Mesodermal cell (in vitro differentiated cells): ENCODE measurements around the gene KIFAP3.

ENCODE experiments used
- H3K27ac ChIP-seq: 2 replicates; pipeline ENCODE4 v1.7.0; 2013; ENCODE audit warnings: mild to moderate bottlenecking, low read depth, low read length, moderate library complexity; ENCODE audit not compliant: severe bottlenecking
- H3K36me3 ChIP-seq: 2 replicates; pipeline ENCODE4 v1.7.1; 2013; ENCODE audit warnings: mild to moderate bottlenecking, low read length, moderate library complexity; ENCODE audit not compliant: control insufficient read depth, insufficient read depth
- H3K4me1 ChIP-seq: one replicate; pipeline ENCODE4 v1.7.1; 2013; ENCODE audit warnings: mild to moderate bottlenecking, low read length; ENCODE audit not compliant: insufficient read depth, control insufficient read depth, poor library complexity, severe bottlenecking
- H3K4me3 ChIP-seq: 2 replicates; pipeline ENCODE4 v1.7.0; 2013; ENCODE audit warnings: low read length, control low read depth, mild to moderate bottlenecking; ENCODE audit not compliant: insufficient read depth, poor library complexity, severe bottlenecking; ENCODE audit errors: extremely low read depth
- H3K9me3 ChIP-seq: 2 replicates; pipeline ENCODE4 v1.7.1; 2013; ENCODE audit warnings: mild to moderate bottlenecking, low read length, moderate library complexity; ENCODE audit not compliant: control insufficient read depth
- WGBS, 2 experiments: methylation state at CpG; one replicate each; pipeline ENCODE4 v1.1.5; 2013; ENCODE audit warnings: missing lambda C conversion rate in 2 of 2; ENCODE audit not compliant: insufficient coverage in 2 of 2; 5-methylcytosine and 5-hydroxymethylcytosine counted together

Gene KIFAP3

GRCh38 chr1:169889871-169890270, 184.6 kb downstream of the KIFAP3 start:
- H3K36me3 ChIP-seq = peaks cover 25% of the 10 kb centered on the region
- peaks cover 5% of the 10 kb centered on the region for H3K4me1 ChIP-seq
- no peak overlapping the region for H3K4me3 ChIP-seq
- H3K27ac ChIP-seq = no peak overlapping the region
- H3K9me3 ChIP-seq = no peaks in the 10 kb centered on the region
- 87 to 93% methylated on average over 1 to 2 of the region's 2 CpGs for WGBS, 2 experiments

GRCh38 chr1:169886931-169887330, 187.6 kb downstream of the KIFAP3 start:
- Histone ChIP-seq H3K27ac (no peak overlapping the region), H3K4me1 (peaks cover 5% of the 10 kb centered on the region), H3K4me3 (no peak overlapping the region), H3K9me3 (no peaks in the 10 kb centered on the region), H3K36me3 (peaks cover 36% of the 10 kb centered on the region)
- WGBS, 2 experiments = 100% methylated on average over 1 of the region's 2 CpGs; no CpG with 5 or more reads in 1 of the 2 experiments

GRCh38 chr1:169886422-169886821, 188.1 kb downstream of the KIFAP3 start:
- Histone ChIP-seq H3K4me1 (peaks cover 5% of the 10 kb centered on the region), H3K27ac (no peak overlapping the region), H3K4me3 (no peak overlapping the region), H3K9me3 (no peaks in the 10 kb centered on the region), H3K36me3 (peaks cover 40% of the 10 kb centered on the region)
- WGBS, 2 experiments = no CpG with 5 or more reads among the region's 1 CpG

- no peak overlapping the region for H3K4me3 ChIP-seq
- H3K27ac ChIP-seq = no peak overlapping the region
- H3K4me1 ChIP-seq = no peaks in the 10 kb centered on the region
- H3K9me3 ChIP-seq = no peaks in the 10 kb centered on the region
- no CpG with 5 or more reads among the region's 2 CpGs for WGBS, 2 experiments
- H3K36me3 ChIP-seq = peaks cover 40% of the 10 kb centered on the region
These were observed 189.3 kb downstream of the KIFAP3 start for GRCh38 chr1:169885207-169885606.

- no peaks in the 10 kb centered on the region for H3K4me1 ChIP-seq
- H3K4me3 ChIP-seq = no peak overlapping the region
- H3K36me3 ChIP-seq = peaks cover 40% of the 10 kb centered on the region
- no peaks in the 10 kb centered on the region for H3K9me3 ChIP-seq
- no peak overlapping the region for H3K27ac ChIP-seq
These were observed 189.9 kb downstream of the KIFAP3 start for GRCh38 chr1:169884634-169885033.

GRCh38 chr1:169882039-169882511, 192.4 kb downstream of the KIFAP3 start:
- Histone ChIP-seq H3K4me1 (no peaks in the 10 kb centered on the region), H3K4me3 (no peak overlapping the region), H3K27ac (no peak overlapping the region), H3K36me3 (peaks cover 39% of the 10 kb centered on the region), H3K9me3 (no peaks in the 10 kb centered on the region)
- WGBS, 2 experiments = 96 to 98% methylated on average over 17 to 20 of the region's 20 CpGs

- H3K36me3 ChIP-seq = peaks cover 42% of the 10 kb centered on the region
- peaks cover 3% of the 10 kb centered on the region for H3K4me1 ChIP-seq
- H3K27ac ChIP-seq = no peak overlapping the region
- no peaks in the 10 kb centered on the region for H3K9me3 ChIP-seq
- 80 to 100% methylated on average over 1 to 3 of the region's 4 CpGs for WGBS, 2 experiments
- no peak overlapping the region for H3K4me3 ChIP-seq
These were observed 195.3 kb downstream of the KIFAP3 start for GRCh38 chr1:169879034-169879840.

GRCh38 chr1:169878498-169878897, 196.0 kb downstream of the KIFAP3 start:
- Histone ChIP-seq H3K27ac (no peak overlapping the region), H3K4me1 (peaks cover 3% of the 10 kb centered on the region), H3K9me3 (peaks cover 5% of the 10 kb centered on the region), H3K36me3 (peaks cover 44% of the 10 kb centered on the region), H3K4me3 (no peak overlapping the region)
- 90 to 100% methylated on average over 2 of the region's 4 CpGs for WGBS, 2 experiments

GRCh38 chr1:169877800-169878491, 196.5 kb downstream of the KIFAP3 start:
- Histone ChIP-seq H3K27ac (no peak overlapping the region), H3K4me1 (peaks cover 3% of the 10 kb centered on the region), H3K36me3 (peaks cover 44% of the 10 kb centered on the region), H3K9me3 (peaks cover 11% of the 10 kb centered on the region), H3K4me3 (no peak overlapping the region)
- WGBS, 2 experiments = no CpG with 5 or more reads among the region's 2 CpGs

- 81% methylated on average over 3 of the region's 3 CpGs; no CpG with 5 or more reads in 1 of the 2 experiments for WGBS, 2 experiments
- Histone ChIP-seq H3K9me3 (peaks cover 23% of the 10 kb centered on the region), H3K27ac (peak overlapping the region; percentile 77), H3K4me1 (peaks cover 3% of the 10 kb centered on the region), H3K4me3 (no peak overlapping the region), H3K36me3 (peaks cover 67% of the 10 kb centered on the region)
These were observed 200.3 kb downstream of the KIFAP3 start for GRCh38 chr1:169874229-169874628.
